Choroid plexus epithelial cell (primary cell): ENCODE measurements around the gene DDX42.

ENCODE experiments used
- DNase-seq: peaks from one replicate; pipeline ENCODE4 v3.0.0-alpha.2; 2010; ENCODE audit warnings: low read depth
- H3K4me3 ChIP-seq: 2 replicates; pipeline ENCODE4 v1.5.1; 2011; ENCODE audit warnings: low read depth, mild to moderate bottlenecking, control low read depth, low read length, moderate library complexity
- TF ChIP-seq, protein P1 (sequence below): conservative IDR thresholded peaks from 2 replicates; pipeline ENCODE4 v1.5.1; 2011; ENCODE audit warnings: low read depth, mild to moderate bottlenecking, control low read depth, inconsistent platforms, low read length, moderate library complexity

Gene DDX42

DNA sequence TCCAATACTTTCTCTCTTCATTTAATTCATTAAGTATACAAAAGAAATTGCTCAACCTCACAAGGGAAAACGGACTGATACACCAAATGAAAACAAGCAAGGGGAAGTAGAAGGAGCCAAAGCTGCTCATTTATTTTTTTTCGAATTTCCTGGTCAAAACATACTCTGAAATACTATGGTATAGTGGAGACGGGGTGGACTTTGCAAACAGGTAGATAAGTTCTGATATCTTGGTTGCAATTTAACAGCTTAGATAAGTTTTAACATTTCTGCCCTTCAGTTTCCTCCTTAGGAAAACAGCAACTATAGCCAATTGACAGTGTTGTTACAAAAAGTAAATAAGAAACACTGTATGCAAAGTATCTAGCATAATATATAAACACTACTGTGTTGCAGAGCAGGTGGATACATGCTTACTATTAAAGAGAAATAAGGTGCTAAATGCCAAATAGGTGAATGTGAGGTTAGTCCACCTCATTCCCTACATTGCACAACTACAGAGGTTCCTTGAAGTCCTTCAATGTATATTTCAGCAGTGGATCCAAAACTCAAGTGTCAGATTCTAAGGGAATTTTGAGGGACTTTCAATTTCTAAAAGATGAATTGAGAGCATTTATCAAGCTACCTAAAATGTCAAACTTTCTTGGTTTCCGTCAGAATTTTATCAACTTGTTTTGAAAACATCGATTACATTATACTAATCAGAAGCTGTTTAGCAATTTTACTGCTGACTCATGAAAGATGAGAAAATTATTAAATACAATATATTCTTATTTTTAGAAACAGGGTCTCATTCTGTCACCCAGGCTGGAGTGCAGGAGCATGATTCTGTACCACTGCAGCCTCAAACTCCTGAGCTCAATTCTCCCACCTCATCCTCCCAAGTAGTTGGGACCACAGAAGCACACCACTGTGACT, 11.6 kb upstream of the DDX42 start:
- no peak overlapping the region for H3K4me3 ChIP-seq
- TF ChIP-seq, protein P1, sequence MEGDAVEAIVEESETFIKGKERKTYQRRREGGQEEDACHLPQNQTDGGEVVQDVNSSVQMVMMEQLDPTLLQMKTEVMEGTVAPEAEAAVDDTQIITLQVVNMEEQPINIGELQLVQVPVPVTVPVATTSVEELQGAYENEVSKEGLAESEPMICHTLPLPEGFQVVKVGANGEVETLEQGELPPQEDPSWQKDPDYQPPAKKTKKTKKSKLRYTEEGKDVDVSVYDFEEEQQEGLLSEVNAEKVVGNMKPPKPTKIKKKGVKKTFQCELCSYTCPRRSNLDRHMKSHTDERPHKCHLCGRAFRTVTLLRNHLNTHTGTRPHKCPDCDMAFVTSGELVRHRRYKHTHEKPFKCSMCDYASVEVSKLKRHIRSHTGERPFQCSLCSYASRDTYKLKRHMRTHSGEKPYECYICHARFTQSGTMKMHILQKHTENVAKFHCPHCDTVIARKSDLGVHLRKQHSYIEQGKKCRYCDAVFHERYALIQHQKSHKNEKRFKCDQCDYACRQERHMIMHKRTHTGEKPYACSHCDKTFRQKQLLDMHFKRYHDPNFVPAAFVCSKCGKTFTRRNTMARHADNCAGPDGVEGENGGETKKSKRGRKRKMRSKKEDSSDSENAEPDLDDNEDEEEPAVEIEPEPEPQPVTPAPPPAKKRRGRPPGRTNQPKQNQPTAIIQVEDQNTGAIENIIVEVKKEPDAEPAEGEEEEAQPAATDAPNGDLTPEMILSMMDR, result no peak
- no peak for DNase-seq

DNA sequence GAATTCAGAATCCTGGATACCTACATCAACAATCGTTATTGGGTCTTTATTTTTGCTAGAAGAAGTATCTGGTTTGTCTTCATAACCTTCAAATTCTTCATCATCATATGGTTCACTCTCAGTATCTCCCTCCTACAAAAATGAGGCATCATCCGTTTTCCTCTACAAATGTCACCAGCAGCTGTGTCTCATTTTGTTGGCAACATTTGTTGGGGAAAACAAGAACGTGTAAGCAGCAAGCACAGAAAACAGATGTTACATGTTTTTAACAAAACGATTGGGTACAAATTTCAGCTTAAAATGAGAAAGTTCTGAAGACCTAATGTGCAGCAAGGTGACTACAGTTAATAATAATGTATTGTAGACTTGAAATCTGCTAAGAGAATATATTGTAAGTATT, 9.3 kb upstream of the DDX42 start:
- TF ChIP-seq, protein P1, result no peak
- no peak overlapping the region for H3K4me3 ChIP-seq
- no peak for DNase-seq

DNA sequence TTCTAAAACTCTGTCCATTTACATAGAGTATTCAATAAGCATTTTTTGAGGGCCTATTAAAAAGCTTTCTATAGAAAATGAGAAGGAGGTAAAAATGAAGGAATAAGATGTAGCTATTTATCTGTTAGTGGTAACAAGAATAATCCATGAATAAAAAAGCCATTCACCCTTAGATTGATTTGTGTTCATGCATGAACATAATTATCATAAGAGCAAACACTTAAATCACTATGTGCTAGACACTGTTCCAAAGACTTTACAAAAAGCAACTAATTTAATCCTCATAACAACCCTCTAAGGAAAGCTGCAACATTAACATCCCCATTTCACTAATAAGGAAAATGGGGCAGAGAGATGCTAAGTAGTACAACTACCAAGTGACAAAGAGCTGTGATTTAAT, 7.2 kb upstream of the DDX42 start:
- no peak for DNase-seq
- no peak overlapping the region for H3K4me3 ChIP-seq
- TF ChIP-seq, protein P1, result no peak

DNA sequence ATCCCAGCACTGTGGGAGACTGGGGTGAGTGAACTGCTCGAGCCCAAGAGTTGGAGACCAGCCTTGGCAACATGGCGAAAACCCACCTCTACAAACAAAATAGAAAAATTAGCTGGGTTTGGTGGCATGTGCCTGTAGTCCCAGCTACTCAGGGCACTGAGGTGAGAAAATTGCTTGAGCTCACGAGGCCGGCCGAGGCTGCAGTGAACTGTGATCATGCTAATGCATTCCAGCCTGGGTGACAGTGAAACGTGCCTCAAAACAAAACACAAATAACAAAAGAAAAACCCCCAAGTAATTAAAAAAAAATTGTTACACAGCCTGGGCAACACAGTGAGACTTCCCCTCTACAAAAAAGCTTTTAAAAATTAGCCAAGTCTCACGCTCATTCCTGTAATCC, 5.5 kb upstream of the DDX42 start:
- no peak for DNase-seq
- no peak overlapping the region for H3K4me3 ChIP-seq
- TF ChIP-seq, protein P1, result no peak

DNA sequence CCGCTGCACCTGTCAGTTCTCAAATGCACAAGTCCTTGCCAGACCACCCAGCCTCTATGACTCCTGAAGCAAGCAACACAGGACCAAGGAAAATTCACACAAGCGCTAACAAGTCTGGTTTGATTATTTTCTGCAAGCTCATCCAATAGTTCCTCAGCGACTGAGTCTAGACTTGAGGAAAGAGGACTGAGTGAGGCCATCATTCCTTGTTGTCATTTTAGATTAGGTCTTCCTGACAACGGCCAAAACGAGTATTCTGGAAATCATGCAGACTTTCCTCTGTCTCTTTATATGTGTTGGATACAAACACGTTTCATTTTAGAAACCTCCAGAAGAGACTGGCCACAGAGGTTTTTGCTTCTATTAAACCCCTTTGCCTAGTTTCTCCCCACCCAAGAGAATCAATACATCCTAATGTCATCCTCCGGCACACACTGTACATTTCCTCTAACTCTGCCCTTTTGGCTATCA, 1.1 kb upstream of the DDX42 start:
- peak overlapping the region; percentile 72 for H3K4me3 ChIP-seq
- DNase-seq, result peak; percentile 56
- TF ChIP-seq, protein P1, result no peak

DNA sequence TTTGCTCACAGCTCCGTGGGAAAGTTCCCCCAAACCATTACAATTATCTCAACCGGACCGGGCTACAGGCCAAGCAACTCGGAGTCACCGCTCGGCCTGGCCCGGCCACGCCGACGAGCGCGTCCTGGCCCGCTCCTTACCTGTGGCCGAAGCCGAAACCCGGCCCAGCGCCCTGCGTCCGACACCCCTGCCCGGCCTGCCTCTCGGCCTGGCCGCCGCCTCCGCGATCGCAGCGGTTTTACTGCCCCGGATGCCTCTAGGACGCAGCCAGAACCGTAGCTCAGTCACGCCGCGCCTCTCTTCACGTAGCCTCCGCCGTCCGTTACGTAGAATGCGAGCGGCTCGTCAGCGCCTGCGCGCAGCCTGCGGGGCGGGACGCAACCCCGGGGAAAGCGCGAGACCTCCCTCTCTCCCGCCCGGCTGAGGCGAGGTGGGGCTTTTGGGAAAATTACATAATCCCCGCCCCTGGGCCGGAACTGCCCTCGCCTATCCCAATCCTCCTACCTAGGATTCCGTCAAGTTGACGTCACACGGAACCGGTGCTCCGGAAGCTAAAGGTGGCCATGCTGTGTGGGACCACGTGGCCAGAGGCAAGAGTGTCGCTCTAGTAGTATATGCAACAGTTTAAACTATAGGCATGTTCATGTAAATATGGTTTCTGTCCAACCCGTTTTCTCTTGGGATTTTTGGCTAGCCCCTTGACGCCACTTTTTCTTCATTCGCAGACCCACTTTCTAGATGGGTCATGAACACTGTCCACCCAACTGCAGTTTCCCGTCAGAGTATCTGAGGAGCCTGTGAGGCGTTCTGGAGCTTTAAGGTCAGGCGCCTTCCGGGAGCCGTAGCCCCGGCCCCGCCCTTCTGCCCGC, 464 bp upstream of the DDX42 start, which contains the start of gene CCDC47:
Gene CCDC47, minus strand, starts transcription at position 326 of the 869 bp plus-strand sequence. CDS start 7,422 bp downstream, outside the sequence.
- peak within 1 kb of the TSS; percentile 72 for H3K4me3 ChIP-seq
- peak; percentile 99 for DNase-seq
- TF ChIP-seq, protein P1, result no peak
